Measurements from ENCODE around the gene ZNF786. TPM values are rescaled to one million over a fixed set of nuclear protein-coding genes. Genes with fewer than 3 reads are reported as not detected.

Gene ZNF786, protein sequence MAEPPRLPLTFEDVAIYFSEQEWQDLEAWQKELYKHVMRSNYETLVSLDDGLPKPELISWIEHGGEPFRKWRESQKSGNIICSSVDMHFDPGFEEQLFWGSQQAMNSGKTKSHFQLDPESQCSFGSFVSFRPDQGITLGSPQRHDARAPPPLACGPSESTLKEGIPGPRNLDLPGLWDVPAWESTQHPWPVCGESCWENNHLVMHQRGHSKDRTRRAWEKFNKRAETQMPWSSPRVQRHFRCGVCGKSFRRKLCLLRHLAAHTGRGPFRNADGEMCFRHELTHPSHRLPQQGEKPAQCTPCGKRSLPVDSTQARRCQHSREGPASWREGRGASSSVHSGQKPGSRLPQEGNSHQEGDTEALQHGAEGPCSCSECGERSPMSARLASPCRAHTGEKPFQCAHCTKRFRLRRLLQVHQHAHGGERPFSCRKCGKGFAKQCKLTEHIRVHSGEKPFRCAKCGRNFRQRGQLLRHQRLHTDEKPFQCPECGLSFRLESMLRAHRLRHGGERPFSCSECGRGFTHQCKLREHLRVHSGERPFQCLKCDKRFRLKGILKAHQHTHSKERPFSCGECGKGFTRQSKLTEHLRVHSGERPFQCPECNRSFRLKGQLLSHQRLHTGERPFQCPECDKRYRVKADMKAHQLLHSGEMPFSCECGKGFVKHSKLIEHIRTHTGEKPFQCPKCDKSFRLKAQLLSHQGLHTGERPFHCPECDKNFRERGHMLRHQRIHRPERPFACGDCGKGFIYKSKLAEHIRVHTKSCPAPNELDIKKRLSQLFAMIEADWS
- total RNA-seq = 1 to 10 TPM; 1.7 to 9.0 (median 7.6) TPM

- no peaks in the 10 kb centered on the region for H3K9me3 ChIP-seq
- ATAC-seq (ENCODE audit: low FRiP score in 2 of 2) (peak; percentile 98 to 99), DNase-seq (peak; percentile 90 to 97)
- peak within 1 kb of the TSS; percentile 78 to 97 (median 90) for H3K4me3 ChIP-seq
- peaks cover 7 to 18% (median 11%) of the 10 kb centered on the region in 4 donors for H3K4me1 ChIP-seq
- TF ChIP-seq CTCF (IDR thresholded peaks at IDR 0.05) (peak; percentile 94 to 98 (median 96)), EP300 (IDR thresholded peaks at IDR 0.05) (peak in 1 of 4 donors; percentile 0), POLR2AphosphoS5 (IDR thresholded peaks at IDR 0.05) (peak; percentile 81), POLR2A (IDR thresholded peaks at IDR 0.05) (peak in 3 of 4 donors; percentile 45 to 93 (median 64))
- H3K27me3 ChIP-seq = no peaks in the 10 kb centered on the region
- H3K27ac ChIP-seq = peak within 1 kb of the TSS; percentile 93 to 98 (median 95)
- 0% methylated on average over 30 to 56 of the region's 77 CpGs for WGBS, 2 donors
- no peaks in the 10 kb centered on the region for H3K36me3 ChIP-seq
Observed at GRCh38 chr7:149090397-149091195, at the start of gene ZNF786. TSS of gene ZNF786 (minus strand) at chr7:149090718. CDS start at chr7:149090640, 78 bp downstream.

- WGBS, 2 donors = 97 to 98% methylated on average over 9 of the region's 9 CpGs
Observed at GRCh38 chr7:149136118-149136517, 45.6 kb upstream of the ZNF786 start.

DNA sequence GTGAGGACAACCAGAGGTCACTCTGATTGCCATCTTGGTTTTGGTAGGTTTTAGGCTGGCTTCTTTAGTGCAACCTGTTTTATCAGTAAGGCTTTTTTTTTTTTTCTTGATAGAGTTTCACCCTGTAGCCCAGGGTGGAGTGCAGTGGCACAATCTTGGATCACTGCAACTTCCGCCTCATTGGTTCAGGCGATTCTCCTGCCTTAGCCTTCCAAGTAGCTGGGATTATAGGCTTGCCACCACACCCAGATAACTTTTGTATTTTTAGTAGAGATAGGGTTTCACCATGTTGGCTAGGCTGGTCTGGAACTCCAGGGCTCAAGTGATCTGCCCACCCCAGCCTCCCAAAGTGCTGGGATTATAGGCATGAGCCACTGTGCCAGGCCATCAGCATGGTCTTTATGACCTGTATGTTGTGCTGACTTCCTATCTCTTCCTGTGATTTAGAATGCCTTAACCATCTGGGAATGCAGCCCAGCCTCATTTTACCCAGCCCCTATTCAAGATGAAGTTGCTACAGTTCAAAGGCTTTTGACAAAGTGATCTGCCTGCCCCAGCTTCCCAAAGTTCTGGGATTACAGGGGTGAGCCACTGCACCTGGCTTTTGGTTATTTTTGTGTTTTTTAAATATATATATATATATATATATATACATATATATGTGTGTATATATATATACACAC lies 42.7 kb upstream of the ZNF786 start:
- WGBS, 2 donors = 92 to 98% methylated on average over 2 of the region's 2 CpGs
- no peak overlapping the region for H3K27ac ChIP-seq
- TF ChIP-seq EP300 (IDR thresholded peaks at IDR 0.05) (no peak), POLR2A (IDR thresholded peaks at IDR 0.05) (no peak), CTCF (IDR thresholded peaks at IDR 0.05) (no peak), POLR2AphosphoS5 (IDR thresholded peaks at IDR 0.05) (no peak)

More at GRCh38 chr7:149136118-149136517, 45.6 kb upstream of the ZNF786 start:
- Histone ChIP-seq H3K27me3 (no peaks in the 10 kb centered on the region), H3K4me1 (no peaks in the 10 kb centered on the region), H3K4me3 (no peak overlapping the region), H3K9me3 (peaks cover 0 to under 1% (median 0%) of the 10 kb centered on the region in 4 donors), H3K36me3 (peaks cover 0 to 8% (median 2%) of the 10 kb centered on the region in 4 donors), H3K27ac (no peak overlapping the region)
- no peak for ATAC-seq (ENCODE audit: low FRiP score in 2 of 2)
- TF ChIP-seq POLR2A (IDR thresholded peaks at IDR 0.05) (no peak), EP300 (IDR thresholded peaks at IDR 0.05) (no peak), POLR2AphosphoS5 (IDR thresholded peaks at IDR 0.05) (no peak), CTCF (IDR thresholded peaks at IDR 0.05) (no peak)
- DNase-seq = no peak

DNA sequence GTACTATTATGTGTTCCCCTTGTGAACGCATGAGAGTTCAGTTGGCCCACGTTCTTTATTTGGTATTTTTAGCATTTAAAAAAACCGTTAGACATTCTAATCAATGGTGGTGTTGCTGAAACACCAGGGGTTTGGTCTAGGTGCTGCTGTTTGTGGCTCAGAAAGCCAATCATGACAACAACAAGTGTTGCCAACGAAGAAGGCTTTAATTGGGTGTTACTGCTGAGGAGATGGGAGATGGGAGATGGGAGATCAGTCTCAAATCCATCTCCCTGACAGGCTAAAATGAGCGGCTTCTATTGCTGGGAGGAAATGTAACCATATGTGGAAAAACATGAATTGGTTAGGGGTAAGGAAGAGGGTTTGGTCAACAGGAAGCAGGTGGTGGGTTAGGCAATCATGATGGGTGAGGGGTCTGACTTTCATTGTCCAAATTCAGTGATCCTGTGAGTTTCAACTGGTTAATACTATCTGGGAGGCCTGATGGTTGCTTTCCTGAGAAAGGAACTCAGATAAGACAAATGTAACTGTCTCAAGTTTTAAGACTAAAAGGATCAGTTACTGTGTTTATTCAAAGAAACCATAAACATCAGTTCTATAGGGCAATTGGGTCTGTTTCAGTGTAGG lies 40.2 kb upstream of the ZNF786 start:
- ATAC-seq (ENCODE audit: low FRiP score in 2 of 2) = no peak
- 90 to 93% methylated on average over 5 of the region's 5 CpGs for WGBS, 2 donors
- Histone ChIP-seq H3K36me3 (peaks cover 0 to 21% (median 4%) of the 10 kb centered on the region in 4 donors), H3K4me3 (no peak overlapping the region), H3K4me1 (peaks cover 4 to 6% (median 5%) of the 10 kb centered on the region in 4 donors), H3K9me3 (peaks cover 0 to 10% (median 4%) of the 10 kb centered on the region in 4 donors), H3K27ac (no peak overlapping the region), H3K27me3 (no peaks in the 10 kb centered on the region)
- DNase-seq = no peak
- TF ChIP-seq POLR2A (IDR thresholded peaks at IDR 0.05) = no peak
- TF ChIP-seq CTCF (IDR thresholded peaks at IDR 0.05) = no peak
- TF ChIP-seq POLR2AphosphoS5 (IDR thresholded peaks at IDR 0.05) = no peak
- TF ChIP-seq EP300 (IDR thresholded peaks at IDR 0.05) = no peak

More for the DNA sequence above, 42.7 kb upstream of the ZNF786 start:
- DNase-seq = no peak
- H3K27me3 ChIP-seq = no peaks in the 10 kb centered on the region
- H3K4me3 ChIP-seq = no peak overlapping the region
- H3K9me3 ChIP-seq = peaks cover 0 to 10% (median 4%) of the 10 kb centered on the region in 4 donors
- H3K36me3 ChIP-seq = peaks cover 0 to 21% (median 4%) of the 10 kb centered on the region in 4 donors
- H3K4me1 ChIP-seq = peaks cover 0 to 1% (median 0%) of the 10 kb centered on the region in 4 donors
- ATAC-seq (ENCODE audit: low FRiP score in 2 of 2) = no peak

Measured in upper lobe of left lung (tissue), 6 donors.